Adipose tissue (tissue), 3 donors: ENCODE measurements around the gene GATA5. TPM values are rescaled to one million over a fixed set of nuclear protein-coding genes. Genes with fewer than 3 reads are reported as not detected.

Experiments used
- H3K27ac ChIP-seq: one replicate; pipeline ENCODE4 v1.5.1; 2013; ENCODE audit warnings: low read depth, low read length
- WGBS, 3 donors: extraction: QIAGEN DNeasy Blood & Tissue Kit; methylation state at CpG; one replicate each; pipeline ENCODE4 v1.1.7; 2013; 5-methylcytosine and 5-hydroxymethylcytosine counted together
- polyA plus RNA-seq, 3 donors: library from polyadenylated mRNA; stranded (reverse); fragments of 200-250 nt; gene quantifications; one replicate each; pipeline ENCODE4 v1.2.3, GENCODE V29; 2013
- donor health status: healthy with polysubstance abuse.
- donor health status: Bipolar disorder and iron deficiency.
- donor health status: healthy.

Gene GATA5
- polyA plus RNA-seq, 3 donors, result 0.02 to 0.67 (median 0.65) TPM

GRCh38 chr20:62479156-62479555 is 3.4 kb upstream of the GATA5 start:
- no peak overlapping the region for H3K27ac ChIP-seq
- 65 to 83% (median 72%) methylated on average over 12 of the region's 12 CpGs for WGBS, 3 donors

- no peak overlapping the region for H3K27ac ChIP-seq
These were observed 2.1 kb upstream of the GATA5 start for GRCh38 chr20:62477669-62478455.

GRCh38 chr20:62476056-62476838 is 452 bp upstream of the GATA5 start:
- 3 to 5% (median 4%) methylated on average over 57 to 81 of the region's 82 CpGs for WGBS, 3 donors
- H3K27ac ChIP-seq, result no peak overlapping the region

More at GRCh38 chr20:62477669-62478455, 2.1 kb upstream of the GATA5 start:
- WGBS, 3 donors, result 23 to 33% (median 27%) methylated on average over 37 of the region's 37 CpGs

DNA sequence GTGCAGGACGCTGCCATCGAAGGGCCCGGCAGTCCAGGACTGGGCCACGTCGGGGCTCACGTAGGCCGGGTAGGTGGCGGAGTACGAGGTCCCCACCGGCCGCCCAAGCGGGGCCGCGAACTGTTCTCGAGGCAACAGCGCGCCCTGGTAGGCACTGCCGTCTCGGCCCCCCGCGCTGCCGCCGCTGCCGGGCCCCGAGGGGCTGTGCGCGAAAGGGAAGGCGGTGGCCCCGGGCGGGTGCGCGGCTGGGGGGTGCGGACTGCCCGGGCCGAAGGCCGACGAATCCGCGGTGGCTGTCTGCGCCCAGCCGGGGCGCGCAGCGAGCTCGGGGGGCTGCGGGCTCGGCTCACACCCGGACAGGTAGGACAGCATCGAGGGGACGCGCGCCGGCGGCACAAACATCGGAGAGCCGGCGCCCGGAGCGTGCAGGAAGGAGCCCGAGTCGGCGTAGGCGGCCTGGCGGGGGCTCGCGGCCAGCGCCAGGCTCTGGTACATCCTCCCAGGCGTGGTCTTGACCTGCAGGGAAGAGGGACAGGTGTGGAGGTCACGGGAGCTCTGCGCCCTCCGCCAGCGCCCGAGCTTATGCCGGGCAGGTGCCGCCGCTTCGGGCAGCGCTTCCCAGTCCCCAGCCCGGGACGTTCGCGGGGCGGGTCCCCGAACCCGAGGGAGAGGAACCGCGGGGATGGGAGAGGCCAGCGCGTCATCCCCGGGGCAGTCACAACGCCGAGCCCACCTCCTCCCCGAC is 596 bp downstream of the GATA5 start:
- H3K27ac ChIP-seq, result no peak overlapping the region
- 4 to 5% (median 4%) methylated on average over 48 to 93 of the region's 93 CpGs for WGBS, 3 donors

DNA sequence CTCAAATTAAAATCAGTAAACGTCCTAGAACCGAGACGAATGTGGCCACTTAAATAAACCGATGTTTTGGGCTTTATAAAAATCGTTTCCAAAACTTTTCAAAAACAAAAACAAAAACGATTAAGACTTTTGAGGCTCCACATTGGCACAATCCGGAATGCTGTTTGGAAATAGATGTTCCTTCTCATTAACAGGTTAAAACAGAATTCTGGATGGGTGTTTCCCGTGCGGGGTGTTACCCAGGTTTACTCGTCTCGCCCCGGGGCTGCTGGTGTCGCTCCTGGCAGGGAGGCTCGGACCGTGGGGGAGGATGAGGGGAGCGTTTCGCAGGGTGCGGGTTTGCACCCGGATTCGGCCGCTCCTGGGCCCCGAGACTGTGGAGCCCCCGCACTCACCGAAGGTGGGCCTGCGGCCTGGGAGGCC is 1.2 kb downstream of the GATA5 start:
- no peak overlapping the region for H3K27ac ChIP-seq
- WGBS, 3 donors, result 11 to 22% (median 19%) methylated on average over 25 of the region's 25 CpGs

GRCh38 chr20:62473717-62474603 is 1.8 kb downstream of the GATA5 start:
- 20 to 34% (median 31%) methylated on average over 33 to 52 of the region's 52 CpGs for WGBS, 3 donors
- no peak overlapping the region for H3K27ac ChIP-seq

DNA sequence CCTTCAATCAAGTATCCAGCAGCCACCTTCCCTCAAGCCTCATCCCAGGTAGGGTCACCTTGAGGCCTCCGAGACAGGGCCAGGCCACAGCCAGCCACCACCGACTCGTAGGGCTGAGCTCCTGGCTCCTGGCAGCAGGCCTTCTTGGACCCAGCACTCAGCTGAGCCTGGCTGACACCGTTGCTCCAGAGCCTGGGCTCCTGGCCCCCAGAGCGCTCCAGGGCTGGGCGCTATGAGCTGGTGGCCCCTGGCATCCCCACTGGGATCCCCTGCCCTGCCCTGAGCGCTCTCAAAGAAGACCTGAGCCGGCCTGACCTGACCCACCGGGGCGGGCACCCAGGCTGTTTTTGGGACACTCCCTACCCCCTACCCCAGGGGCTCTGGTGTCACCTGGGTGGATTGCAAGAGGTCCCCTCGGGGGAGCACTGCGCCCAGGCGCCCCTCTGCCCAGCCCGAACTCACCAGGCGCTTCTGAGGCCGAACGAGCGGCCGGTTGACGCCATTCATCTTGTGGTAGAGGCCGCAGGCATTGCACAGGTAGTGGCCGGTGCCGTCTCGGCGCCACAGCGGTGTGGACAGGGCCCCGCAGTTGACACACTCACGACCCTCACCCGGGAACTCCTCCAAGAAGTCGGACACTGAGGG is 2.7 kb downstream of the GATA5 start:
- 70 to 80% (median 70%) methylated on average over 30 of the region's 30 CpGs for WGBS, 3 donors
- H3K27ac ChIP-seq, result no peak overlapping the region

GRCh38 chr20:62472138-62472940 is 3.5 kb downstream of the GATA5 start:
- no peak overlapping the region for H3K27ac ChIP-seq
- WGBS, 3 donors, result 79 to 86% (median 79%) methylated on average over 23 of the region's 23 CpGs

DNA sequence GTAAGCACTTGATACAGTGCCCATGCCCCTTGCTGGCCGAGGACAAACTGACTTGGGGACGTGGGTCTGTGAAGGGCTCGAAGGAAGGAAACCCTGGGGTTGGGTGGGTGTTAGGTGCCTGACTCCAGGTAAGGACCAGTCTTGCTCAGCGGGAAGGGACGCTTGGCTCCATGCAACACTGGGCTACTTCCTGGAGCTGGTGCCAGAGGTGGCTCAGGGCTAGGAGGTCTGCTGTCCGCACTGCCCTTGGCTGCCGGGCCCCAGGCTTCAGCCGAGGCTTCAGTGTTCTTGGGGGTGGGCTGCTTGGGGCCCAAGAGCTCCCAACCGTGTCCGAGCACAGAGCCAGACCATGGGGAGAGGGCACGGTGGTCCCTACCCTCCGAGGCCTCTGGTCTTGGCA is 5.3 kb downstream of the GATA5 start:
- 72 to 83% (median 82%) methylated on average over 12 of the region's 12 CpGs for WGBS, 3 donors
- no peak overlapping the region for H3K27ac ChIP-seq

DNA sequence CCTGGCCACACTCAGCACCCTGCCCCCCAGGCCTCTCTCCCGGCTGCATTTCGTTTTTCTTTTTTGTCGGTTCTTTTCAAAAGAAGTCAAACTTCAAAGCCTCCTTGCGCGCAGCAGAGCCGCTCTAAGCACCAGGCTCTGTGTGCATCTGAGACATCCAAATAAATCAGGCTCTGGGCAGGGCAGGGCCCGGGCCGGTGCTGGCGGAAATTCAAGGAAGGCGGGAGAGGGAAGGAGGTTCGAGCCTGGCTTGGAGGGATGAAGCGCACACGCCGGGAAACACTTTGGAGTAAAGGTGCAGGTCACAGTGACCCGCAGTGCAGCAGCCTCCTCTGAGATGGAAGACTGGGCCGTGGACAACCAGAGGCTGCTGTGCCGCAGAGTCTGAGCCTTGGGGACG is 5.8 kb downstream of the GATA5 start:
- WGBS, 3 donors, result 46 to 54% (median 48%) methylated on average over 18 of the region's 18 CpGs
- H3K27ac ChIP-seq, result no peak overlapping the region

DNA sequence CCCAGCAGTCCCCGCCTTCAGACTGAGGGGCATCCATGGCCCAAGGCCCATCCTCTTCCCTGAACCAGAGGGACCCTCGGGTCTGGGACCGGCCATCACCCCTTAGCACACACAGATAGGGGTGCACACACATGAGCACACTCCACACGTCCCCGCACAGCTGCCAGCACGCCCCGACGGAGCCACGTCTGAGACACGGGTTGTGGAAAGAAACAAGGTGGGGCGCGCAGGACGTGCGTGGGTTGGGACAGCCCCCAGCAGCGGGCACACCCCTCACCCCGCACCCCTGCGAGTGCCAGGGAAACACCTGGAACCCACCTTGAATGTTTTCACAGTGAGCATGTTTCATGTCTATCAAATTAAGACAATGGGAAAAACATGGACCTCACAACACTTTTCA is 6.4 kb downstream of the GATA5 start:
- H3K27ac ChIP-seq, result no peak overlapping the region
- 77 to 82% (median 78%) methylated on average over 17 of the region's 17 CpGs for WGBS, 3 donors

GRCh38 chr20:62466806-62467537 is 8.8 kb downstream of the GATA5 start:
- H3K27ac ChIP-seq, result no peak overlapping the region
- 68 to 83% (median 78%) methylated on average over 19 of the region's 19 CpGs for WGBS, 3 donors

DNA sequence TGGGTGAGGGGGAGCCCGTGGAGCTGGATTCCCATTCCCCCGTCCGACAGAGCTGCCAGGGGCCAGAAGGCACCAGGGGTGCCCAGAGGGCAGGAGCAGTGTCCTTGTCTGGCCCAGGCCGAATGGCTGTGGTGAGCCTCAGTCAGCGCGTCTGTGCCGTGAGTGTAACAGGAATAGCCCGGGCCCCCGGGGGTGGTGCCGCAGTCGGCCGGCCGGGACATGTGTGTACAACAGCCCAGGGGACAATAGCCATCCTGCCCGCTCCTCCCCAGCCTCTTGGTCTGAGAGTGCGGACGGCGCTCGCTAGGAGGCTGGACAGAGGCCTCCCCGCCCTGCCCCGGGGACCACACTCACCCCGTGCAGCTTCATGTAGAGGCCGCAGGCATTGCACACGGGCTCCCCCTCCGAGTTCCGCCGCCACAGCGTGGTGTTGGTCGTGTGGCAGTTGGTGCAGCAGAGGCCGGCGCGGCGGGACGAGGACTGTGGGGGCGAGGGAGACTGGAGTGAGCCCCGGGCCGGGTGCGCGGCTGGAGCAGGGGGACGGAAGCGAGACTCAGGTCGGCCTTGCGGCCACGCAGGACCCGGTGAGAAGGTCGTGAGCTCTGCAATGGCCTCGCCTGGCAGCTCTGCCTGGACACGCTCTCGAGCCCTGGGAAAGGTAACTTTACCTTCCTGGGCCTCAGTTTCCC is 9.6 kb downstream of the GATA5 start:
- 74 to 84% (median 82%) methylated on average over 46 to 48 of the region's 48 CpGs for WGBS, 3 donors
- no peak overlapping the region for H3K27ac ChIP-seq

- 77 to 80% (median 79%) methylated on average over 10 of the region's 10 CpGs for WGBS, 3 donors
- H3K27ac ChIP-seq, result no peak overlapping the region
These were observed 10.8 kb downstream of the GATA5 start for GRCh38 chr20:62464990-62465389.

DNA sequence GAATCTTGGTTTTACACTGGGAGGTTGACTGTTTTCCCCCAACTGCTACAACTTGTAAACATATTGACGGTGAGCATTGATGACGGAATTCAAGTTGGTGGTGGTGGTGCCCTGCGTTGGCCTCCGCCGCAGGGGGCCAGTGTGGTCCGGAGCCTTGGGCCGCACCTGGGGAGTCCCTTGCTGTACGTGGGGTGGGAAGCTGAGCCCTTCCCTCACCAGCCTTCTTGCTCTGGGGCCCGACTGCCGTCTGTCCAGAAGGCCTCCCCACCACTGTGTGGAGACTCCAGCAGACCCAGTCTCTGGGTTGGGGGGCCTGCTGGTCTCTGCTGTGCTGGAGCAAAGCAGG is 11.4 kb downstream of the GATA5 start:
- WGBS, 3 donors, result 88 to 91% (median 91%) methylated on average over 10 of the region's 10 CpGs
- no peak overlapping the region for H3K27ac ChIP-seq
